Astrocyte (in vitro differentiated cells and primary cell): Measurements from ENCODE around the gene ENTPD8. TPM values are rescaled to one million over a fixed set of nuclear protein-coding genes. Genes with fewer than 3 reads are reported as not detected.

Experiments used
- DNase-seq: peaks from one replicate; pipeline ENCODE4 v3.0.0-alpha.2; 2010; ENCODE audit warnings: low read depth
- FAIRE-seq: peaks from 2 replicates; lab custom pipeline; 2011; peaks lifted over from hg19 to GRCh38; lab: Jason Lieb, UNC
- H2AFZ ChIP-seq: 2 replicates; pipeline ENCODE4 v1.6.0; 2012; ENCODE audit warnings: low read depth, low read length, inconsistent platforms
- H3K27ac ChIP-seq: 2 replicates; pipeline ENCODE4 v1.5.1; 2011; ENCODE audit warnings: low read depth, low read length, inconsistent platforms
- H3K27me3 ChIP-seq: 2 replicates; pipeline ENCODE4 v1.6.0; 2011; ENCODE audit warnings: low read length, inconsistent platforms; ENCODE audit not compliant: insufficient read depth
- H3K36me3 ChIP-seq: 2 replicates; pipeline ENCODE4 v1.5.1; 2011; ENCODE audit warnings: low read length, inconsistent platforms; ENCODE audit not compliant: insufficient read depth
- H3K4me1 ChIP-seq: 2 replicates; pipeline ENCODE4 v1.5.1; 2011; ENCODE audit warnings: low read length, inconsistent platforms; ENCODE audit not compliant: insufficient read depth
- H3K4me2 ChIP-seq: 2 replicates; pipeline ENCODE4 v1.6.0; 2012; ENCODE audit warnings: low read length, inconsistent platforms
- H3K4me3 ChIP-seq: 2 replicates; pipeline ENCODE4 v1.5.1; 2011; ENCODE audit warnings: low read depth, mild to moderate bottlenecking, low read length, inconsistent platforms; ENCODE audit not compliant: insufficient read depth
- H3K79me2 ChIP-seq: 2 replicates; pipeline ENCODE4 v1.6.0; 2012; ENCODE audit warnings: mild to moderate bottlenecking, low read length, inconsistent platforms; ENCODE audit not compliant: insufficient read depth
- H3K9ac ChIP-seq: 2 replicates; pipeline ENCODE4 v1.6.0; 2012; ENCODE audit warnings: mild to moderate bottlenecking, low read length, inconsistent platforms
- H3K9me3 ChIP-seq: 2 replicates; pipeline ENCODE4 v1.5.1; 2012; ENCODE audit warnings: low read depth, mild to moderate bottlenecking, low read length, inconsistent platforms; ENCODE audit not compliant: insufficient read depth
- H4K20me1 ChIP-seq: 2 replicates; pipeline ENCODE4 v1.6.0; 2012; ENCODE audit warnings: low read length, inconsistent platforms; ENCODE audit not compliant: insufficient read depth
- H3K27ac Mint-ChIP-seq: one replicate; pipeline ENCODE4 v1.8.0; 2021; ENCODE audit warnings: mild to moderate bottlenecking, mixed read lengths; ENCODE audit not compliant: unreplicated experiment
- H3K27me3 Mint-ChIP-seq: one replicate; pipeline ENCODE4 v1.8.0; 2021; ENCODE audit warnings: low read depth, mixed read lengths; ENCODE audit not compliant: unreplicated experiment
- H3K36me3 Mint-ChIP-seq: one replicate; pipeline ENCODE4 v1.8.0; 2021; ENCODE audit warnings: low read depth, mixed read lengths; ENCODE audit not compliant: unreplicated experiment
- H3K4me1 Mint-ChIP-seq: one replicate; pipeline ENCODE4 v1.8.0; 2021; ENCODE audit warnings: low read depth, mixed read lengths; ENCODE audit not compliant: unreplicated experiment
- H3K4me3 Mint-ChIP-seq: one replicate; pipeline ENCODE4 v1.8.0; 2021; ENCODE audit warnings: mild to moderate bottlenecking, moderate library complexity, mixed read lengths; ENCODE audit not compliant: unreplicated experiment
- H3K9me3 Mint-ChIP-seq: one replicate; pipeline ENCODE4 v1.8.0; 2021; ENCODE audit warnings: mild to moderate bottlenecking, mixed read lengths; ENCODE audit not compliant: unreplicated experiment
- CTCF ChIP-seq: IDR thresholded peaks from 2 replicates; pipeline ENCODE4 v1.5.1; 2011; ENCODE audit warnings: low read depth, mild to moderate bottlenecking, inconsistent platforms, low read length, moderate library complexity; ENCODE audit not compliant: insufficient read depth
- EZH2 ChIP-seq: IDR thresholded peaks from 2 replicates; pipeline ENCODE4 v1.6.1; 2012; ENCODE audit warnings: mild to moderate bottlenecking, low read length, inconsistent platforms; ENCODE audit not compliant: insufficient read depth
- total RNA-seq: library from RNA; stranded (reverse); gene quantifications from 2 replicates; pipeline ENCODE4 v1.2.1, GENCODE V29; 2021

ENTPD8 gene
- total RNA-seq, 1 donor from 2014 or later: 0.11 TPM

GRCh38 chr9:137486545-137487453 is 45.6 kb upstream of the ENTPD8 start:
- Histone ChIP-seq H3K27me3 (no peaks in the 10 kb centered on the region), H3K27ac (no peak overlapping the region), H3K36me3 (no peaks in the 10 kb centered on the region), H3K9me3 (no peaks in the 10 kb centered on the region), H3K9ac (no peak overlapping the region), H4K20me1 (no peaks in the 10 kb centered on the region), H3K4me2 (no peak overlapping the region), H3K4me3 (no peak overlapping the region), H2AFZ (no peak overlapping the region), H3K4me1 (peaks cover 10% of the 10 kb centered on the region), H3K79me2 (no peaks in the 10 kb centered on the region)
- Mint-ChIP-seq H3K4me3 (no peak overlapping the region), H3K36me3 (no peaks in the 10 kb centered on the region), H3K27me3 (peaks cover 14% of the 10 kb centered on the region), H3K9me3 (no peaks in the 10 kb centered on the region), H3K27ac (no peak overlapping the region), H3K4me1 (peaks cover 5% of the 10 kb centered on the region)
- TF ChIP-seq CTCF (no peak), EZH2 (no peak)
- FAIRE-seq: no peak
- no peak for DNase-seq

- Mint-ChIP-seq H3K36me3 (no peaks in the 10 kb centered on the region), H3K27ac (no peak overlapping the region), H3K4me1 (peaks cover 7% of the 10 kb centered on the region), H3K27me3 (peaks cover 14% of the 10 kb centered on the region), H3K4me3 (no peak overlapping the region), H3K9me3 (no peaks in the 10 kb centered on the region)
- Histone ChIP-seq H3K79me2 (no peaks in the 10 kb centered on the region), H3K36me3 (no peaks in the 10 kb centered on the region), H3K27me3 (no peaks in the 10 kb centered on the region), H3K9ac (no peak overlapping the region), H3K4me1 (peaks cover 10% of the 10 kb centered on the region), H4K20me1 (no peaks in the 10 kb centered on the region), H2AFZ (no peak overlapping the region), H3K9me3 (no peaks in the 10 kb centered on the region), H3K4me3 (no peak overlapping the region), H3K4me2 (no peak overlapping the region), H3K27ac (no peak overlapping the region)
- FAIRE-seq (no peak), DNase-seq (no peak)
- TF ChIP-seq EZH2 (no peak), CTCF (no peak)
Observed at GRCh38 chr9:137486141-137486490, 45.0 kb upstream of the ENTPD8 start.
